HG03565 (cell line): ENCODE measurements around the gene SPATA31A7.
"Not testable (repeated sequence)": the region's sequence is repeated elsewhere in the genome, so short reads cannot be mapped to it uniquely, and the experiment has no call there.

ENCODE experiments used
- ATAC-seq: cut with Tn5 transposase; IDR thresholded peaks from one replicate; pipeline ENCODE4 v1.9.1; 2021; ENCODE audit warnings: mild to moderate bottlenecking, moderate library complexity; ENCODE audit not compliant: unreplicated experiment

Gene SPATA31A7

DNA sequence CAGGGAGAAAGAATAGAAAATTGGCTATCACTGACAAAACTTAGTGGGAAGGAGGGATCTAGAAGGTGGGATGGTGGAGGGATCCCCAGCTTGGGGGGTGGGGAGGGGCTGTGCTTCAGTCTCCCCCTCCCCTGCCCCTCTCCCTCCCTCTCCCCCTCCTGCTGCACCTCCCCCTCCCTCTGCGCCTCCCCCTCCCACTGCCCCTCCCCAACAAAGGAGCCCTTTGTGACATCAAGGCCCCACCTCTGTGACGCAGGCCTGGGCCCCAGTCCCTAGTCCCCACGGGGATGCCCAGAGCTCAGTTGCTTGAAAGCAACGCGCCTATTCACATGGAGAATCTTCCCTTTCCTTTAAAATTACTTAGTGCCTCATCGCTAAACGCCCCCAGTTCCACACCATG, at the start of gene SPATA31A7:
SPATA31A7 (plus strand) TSS at position 301 of the 400 bp plus-strand sequence; CDS start at position 330, 29 bp downstream.
- ATAC-seq, result not testable (repeated sequence)

- ATAC-seq, result not testable (repeated sequence)
These were observed 36.6 kb downstream of the SPATA31A7 start for GRCh38 chr9:61226438-61226837.
